ENCODE measurements around the gene CAMTA1. TPM values are rescaled to one million over a fixed set of nuclear protein-coding genes. Genes with fewer than 3 reads are reported as not detected.

CAMTA1 gene
- total RNA-seq, 1 donor from 2014 or later: 69.9 TPM

DNA sequence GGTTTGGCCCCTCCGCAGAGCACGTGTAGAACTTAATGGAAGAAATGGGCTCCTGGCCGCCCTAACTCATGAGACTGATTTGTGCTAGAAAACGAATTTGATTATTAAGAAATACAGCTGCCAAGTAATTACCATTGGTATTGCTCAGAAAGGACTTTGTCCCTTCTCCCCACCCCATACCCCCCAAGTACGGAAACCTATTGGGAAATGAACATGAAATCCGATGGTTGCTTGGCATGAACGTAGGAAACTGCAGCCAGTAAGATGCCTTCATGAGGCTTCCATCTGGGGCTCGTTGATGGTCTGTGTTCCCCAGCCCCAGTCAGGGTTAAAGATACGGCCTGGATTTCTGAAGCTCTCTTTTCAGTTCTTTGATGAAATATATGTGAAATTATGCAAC lies 1020.2 kb downstream of the CAMTA1 start:
- Mint-ChIP-seq H3K27me3 (no peaks in the 10 kb centered on the region), H3K4me1 (no peaks in the 10 kb centered on the region), H3K4me3 (no peak overlapping the region), H3K36me3 (ENCODE audit: low read depth) (no peaks in the 10 kb centered on the region), H3K9me3 (no peaks in the 10 kb centered on the region), H3K27ac (no peak overlapping the region)
- intact Hi-C loops (cut with micrococcal nuclease): loop anchor here (5.0 kb wide), 1 partner anchor 97 kb away; no protein-coding TSS in a partner anchor
- DNase-seq: no peak

DNA sequence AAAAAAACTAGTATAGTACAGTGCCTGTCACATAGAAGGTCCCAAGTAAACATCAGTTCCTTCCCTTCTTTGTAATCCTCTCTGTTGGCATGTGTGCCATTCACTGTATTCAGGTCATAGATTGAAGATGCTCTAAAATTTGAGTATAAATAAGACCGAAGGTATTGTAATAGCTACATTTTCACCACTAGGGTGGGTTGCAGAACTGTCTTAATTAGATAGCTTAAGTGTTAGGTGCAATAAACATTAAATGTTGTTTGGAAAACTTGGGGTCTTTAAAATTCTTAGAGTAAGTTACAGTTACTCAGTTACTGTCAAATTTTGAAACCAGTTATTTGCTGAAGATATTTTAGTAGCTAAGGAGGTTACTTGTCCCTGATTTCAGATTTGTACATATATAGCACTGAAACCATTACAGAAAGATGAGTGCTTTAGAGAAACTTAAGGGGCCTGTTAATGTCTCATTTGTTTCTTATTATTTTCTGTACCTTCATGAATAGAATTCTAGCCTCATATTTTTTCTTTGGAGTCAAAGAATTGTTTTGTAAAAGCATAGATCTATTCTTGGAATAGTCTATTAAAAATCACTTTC lies 1023.1 kb downstream of the CAMTA1 start:
- Mint-ChIP-seq H3K4me1 (no peaks in the 10 kb centered on the region), H3K9me3 (peaks cover 3% of the 10 kb centered on the region), H3K4me3 (no peak overlapping the region), H3K27ac (no peak overlapping the region), H3K36me3 (ENCODE audit: low read depth) (peaks cover 6% of the 10 kb centered on the region), H3K27me3 (no peaks in the 10 kb centered on the region)
- intact Hi-C loops (cut with micrococcal nuclease): loop anchor here (5.0 kb wide), 1 partner anchor 94 kb away; no protein-coding TSS in a partner anchor
- no peak for DNase-seq

GRCh38 chr1:7809742-7810141 lies 1024.5 kb downstream of the CAMTA1 start:
- H3K36me3 Mint-ChIP-seq (ENCODE audit: low read depth): peaks cover 13% of the 10 kb centered on the region
- H3K4me1 Mint-ChIP-seq: no peaks in the 10 kb centered on the region
- peaks cover 10% of the 10 kb centered on the region for H3K9me3 Mint-ChIP-seq
- no peak overlapping the region for H3K27ac Mint-ChIP-seq
- H3K27me3 Mint-ChIP-seq: no peaks in the 10 kb centered on the region
- intact Hi-C loops (cut with micrococcal nuclease): loop anchor here (5.0 kb wide), 1 partner anchor 93 kb away; no protein-coding TSS in a partner anchor
- no peak for DNase-seq
- no peak overlapping the region for H3K4me3 Mint-ChIP-seq

- intact Hi-C loops (cut with micrococcal nuclease): no loop called here
- H3K36me3 Mint-ChIP-seq (ENCODE audit: low read depth): peaks cover 14% of the 10 kb centered on the region
These were observed 1025.1 kb downstream of the CAMTA1 start for GRCh38 chr1:7810395-7810794.

GRCh38 chr1:7811476-7811875 lies 1026.2 kb downstream of the CAMTA1 start:
- Mint-ChIP-seq H3K9me3 (peaks cover 14% of the 10 kb centered on the region), H3K27me3 (no peaks in the 10 kb centered on the region), H3K27ac (no peak overlapping the region), H3K4me3 (no peak overlapping the region), H3K4me1 (no peaks in the 10 kb centered on the region), H3K36me3 (ENCODE audit: low read depth) (peaks cover 14% of the 10 kb centered on the region)
- no peak for DNase-seq
- intact Hi-C loops (cut with micrococcal nuclease): no loop called here

More at GRCh38 chr1:7810395-7810794, 1025.1 kb downstream of the CAMTA1 start:
- H3K27ac Mint-ChIP-seq: no peak overlapping the region
- H3K27me3 Mint-ChIP-seq: no peaks in the 10 kb centered on the region
- no peak for DNase-seq
- no peak overlapping the region for H3K4me3 Mint-ChIP-seq
- peaks cover 14% of the 10 kb centered on the region for H3K9me3 Mint-ChIP-seq
- H3K4me1 Mint-ChIP-seq: no peaks in the 10 kb centered on the region

- no peak overlapping the region for H3K4me3 Mint-ChIP-seq
- DNase-seq: no peak
- no peaks in the 10 kb centered on the region for H3K4me1 Mint-ChIP-seq
- peaks cover 14% of the 10 kb centered on the region for H3K36me3 Mint-ChIP-seq (ENCODE audit: low read depth)
- H3K9me3 Mint-ChIP-seq: peaks cover 14% of the 10 kb centered on the region
- intact Hi-C loops (cut with micrococcal nuclease): no loop called here
- no peaks in the 10 kb centered on the region for H3K27me3 Mint-ChIP-seq
- no peak overlapping the region for H3K27ac Mint-ChIP-seq
These were observed 1028.6 kb downstream of the CAMTA1 start for GRCh38 chr1:7813677-7814373.

Other genes with a start within 250 kb of the CAMTA1 start
- gene NOL9, start 230.9 kb upstream of the CAMTA1 start, total RNA-seq: 54.7 and 59.2 TPM in 2 replicates
- gene TAS1R1, start 230.1 kb upstream of the CAMTA1 start, total RNA-seq: not detected in 2 replicates
- 32.9 and 37.8 TPM in 2 replicates for gene ZBTB48, start 205.5 kb upstream of the CAMTA1 start, total RNA-seq
- gene KLHL21, start 182.6 kb upstream of the CAMTA1 start, total RNA-seq: 26.1 and 26.8 TPM in 2 replicates
- gene PHF13, start 171.7 kb upstream of the CAMTA1 start, total RNA-seq: 19.1 and 20.1 TPM in 2 replicates
- 19.5 and 24.6 TPM in 2 replicates for gene THAP3, start 160.6 kb upstream of the CAMTA1 start, total RNA-seq
- gene DNAJC11, start 83.6 kb upstream of the CAMTA1 start, total RNA-seq: 87.6 and 92.5 TPM in 2 replicates